ENCODE data around the gene TXLNB.

TXLNB gene

GRCh38 chr6:139291813-139292619, at the start of gene TXLNB:
Gene TXLNB (minus strand): TSS chr6:139291998. CDS start chr6:139288899, 3,099 bp downstream.
- no peak for TF ChIP-seq CTCF (conservative IDR thresholded peaks at IDR 0.05)
- H3K27ac ChIP-seq, result no peak within 1 kb of the TSS

GRCh38 chr6:139341060-139341459, 49.3 kb upstream of the TXLNB start:
- no peak for TF ChIP-seq CTCF (conservative IDR thresholded peaks at IDR 0.05)
- H3K27ac ChIP-seq, result no peak overlapping the region

GRCh38 chr6:139338795-139339194, 47.0 kb upstream of the TXLNB start:
- no peak overlapping the region for H3K27ac ChIP-seq
- TF ChIP-seq CTCF (conservative IDR thresholded peaks at IDR 0.05), result no peak

- no peak for TF ChIP-seq CTCF (conservative IDR thresholded peaks at IDR 0.05)
- H3K27ac ChIP-seq, result no peak overlapping the region
Observed at GRCh38 chr6:139337830-139338229, 46.0 kb upstream of the TXLNB start.

- no peak overlapping the region for H3K27ac ChIP-seq
- no peak for TF ChIP-seq CTCF (conservative IDR thresholded peaks at IDR 0.05)
Observed at GRCh38 chr6:139337001-139337400, 45.2 kb upstream of the TXLNB start.

GRCh38 chr6:139336488-139336887, 44.7 kb upstream of the TXLNB start:
- H3K27ac ChIP-seq, result no peak overlapping the region
- TF ChIP-seq CTCF (conservative IDR thresholded peaks at IDR 0.05), result no peak

- no peak overlapping the region for H3K27ac ChIP-seq
- no peak for TF ChIP-seq CTCF (conservative IDR thresholded peaks at IDR 0.05)
Observed at GRCh38 chr6:139335447-139336210, 43.8 kb upstream of the TXLNB start.
